ENCODE results near the gene SMIM5.

The SMIM5 gene

DNA sequence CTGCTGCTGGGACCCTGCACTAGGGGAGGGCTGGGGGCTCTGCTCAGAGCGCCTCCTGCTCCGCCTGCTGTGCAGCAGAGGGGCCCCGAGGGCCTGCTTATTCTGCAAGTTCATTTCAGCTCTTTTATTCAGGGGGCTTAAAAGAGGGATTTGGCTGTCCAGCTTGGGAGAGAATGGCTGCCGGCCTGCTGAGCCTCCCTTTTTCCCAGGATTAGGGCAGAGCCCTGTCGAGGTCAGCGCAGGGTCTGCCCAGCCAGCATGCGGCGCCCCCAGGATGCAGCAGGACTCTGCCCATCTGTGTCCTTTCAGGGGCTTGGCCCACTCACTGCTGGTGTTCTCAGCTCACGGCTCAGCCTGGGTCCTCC is 1.1 kb downstream of the SMIM5 start:
- no peak overlapping the region for H2AFZ ChIP-seq
- no peaks in the 10 kb centered on the region for H3K9me3 ChIP-seq (ENCODE audit: control insufficient read depth, low read length)
- peaks cover 2% of the 10 kb centered on the region for H3K79me2 ChIP-seq
- H3K4me3 ChIP-seq (ENCODE audit: low read depth, low read length), result no peak overlapping the region
- H3K27ac ChIP-seq, result peak overlapping the region; percentile 93
- no peaks in the 10 kb centered on the region for H3K27me3 ChIP-seq (ENCODE audit: control insufficient read depth, insufficient read depth, low read length)
- no peaks in the 10 kb centered on the region for H3K36me3 ChIP-seq (ENCODE audit: control insufficient read depth, insufficient read depth, low read length)
- H3K4me2 ChIP-seq (ENCODE audit: low read length), result peak overlapping the region; percentile 52
- peaks cover 21% of the 10 kb centered on the region for H3K4me1 ChIP-seq
- TF ChIP-seq CTCF (IDR thresholded peaks at IDR 0.05), result no peak
- no peak overlapping the region for H3K9ac ChIP-seq

- no peak for TF ChIP-seq CTCF (IDR thresholded peaks at IDR 0.05)
- Histone ChIP-seq H3K27ac (peak overlapping the region; percentile 93), H3K4me1 (peaks cover 26% of the 10 kb centered on the region), H2AFZ (no peak overlapping the region), H3K27me3 (ENCODE audit: control insufficient read depth, insufficient read depth, low read length) (no peaks in the 10 kb centered on the region), H3K9ac (no peak overlapping the region), H3K4me3 (ENCODE audit: low read depth, low read length) (no peak overlapping the region), H3K4me2 (ENCODE audit: low read length) (no peak overlapping the region), H3K79me2 (peaks cover 2% of the 10 kb centered on the region), H3K36me3 (ENCODE audit: control insufficient read depth, insufficient read depth, low read length) (no peaks in the 10 kb centered on the region), H3K9me3 (ENCODE audit: control insufficient read depth, low read length) (no peaks in the 10 kb centered on the region)
Observed at GRCh38 chr17:75634754-75635609, 1.7 kb downstream of the SMIM5 start.

DNA sequence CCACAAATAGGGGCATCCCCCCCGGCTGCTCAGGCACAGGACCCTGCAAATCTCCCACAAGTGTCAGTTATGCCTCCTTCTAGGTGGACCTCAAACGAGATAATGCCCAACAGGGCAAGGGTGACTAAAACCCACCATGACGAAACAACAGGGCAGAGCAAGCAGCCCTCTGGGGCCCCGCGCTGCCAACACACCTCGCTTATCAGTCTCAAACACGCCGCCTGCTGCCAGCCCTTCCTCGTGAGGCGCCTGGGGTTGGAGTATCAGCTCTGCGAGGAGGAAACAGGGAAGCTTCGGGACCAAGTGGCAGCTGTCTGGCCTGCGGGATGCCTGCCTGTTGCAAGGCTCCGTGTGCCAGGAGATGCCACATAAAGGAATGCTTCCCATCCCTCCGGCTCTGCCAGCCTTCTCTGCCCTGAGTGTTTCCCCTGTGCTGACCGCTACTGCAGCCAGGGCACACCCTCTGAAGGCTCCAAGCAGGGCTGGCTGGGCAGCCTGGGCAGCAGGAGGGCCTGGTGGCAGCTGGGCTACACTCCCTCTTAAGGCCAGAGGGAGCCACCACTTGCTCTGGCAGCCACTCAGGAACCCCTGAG is 2.5 kb downstream of the SMIM5 start:
- Histone ChIP-seq H3K36me3 (ENCODE audit: control insufficient read depth, insufficient read depth, low read length) (no peaks in the 10 kb centered on the region), H3K79me2 (peaks cover 2% of the 10 kb centered on the region), H3K4me2 (ENCODE audit: low read length) (no peak overlapping the region), H3K9ac (no peak overlapping the region), H3K4me3 (ENCODE audit: low read depth, low read length) (no peak overlapping the region), H3K4me1 (peaks cover 31% of the 10 kb centered on the region), H3K27ac (no peak overlapping the region), H3K9me3 (ENCODE audit: control insufficient read depth, low read length) (no peaks in the 10 kb centered on the region), H3K27me3 (ENCODE audit: control insufficient read depth, insufficient read depth, low read length) (no peaks in the 10 kb centered on the region), H2AFZ (no peak overlapping the region)
- no peak for TF ChIP-seq CTCF (IDR thresholded peaks at IDR 0.05)

DNA sequence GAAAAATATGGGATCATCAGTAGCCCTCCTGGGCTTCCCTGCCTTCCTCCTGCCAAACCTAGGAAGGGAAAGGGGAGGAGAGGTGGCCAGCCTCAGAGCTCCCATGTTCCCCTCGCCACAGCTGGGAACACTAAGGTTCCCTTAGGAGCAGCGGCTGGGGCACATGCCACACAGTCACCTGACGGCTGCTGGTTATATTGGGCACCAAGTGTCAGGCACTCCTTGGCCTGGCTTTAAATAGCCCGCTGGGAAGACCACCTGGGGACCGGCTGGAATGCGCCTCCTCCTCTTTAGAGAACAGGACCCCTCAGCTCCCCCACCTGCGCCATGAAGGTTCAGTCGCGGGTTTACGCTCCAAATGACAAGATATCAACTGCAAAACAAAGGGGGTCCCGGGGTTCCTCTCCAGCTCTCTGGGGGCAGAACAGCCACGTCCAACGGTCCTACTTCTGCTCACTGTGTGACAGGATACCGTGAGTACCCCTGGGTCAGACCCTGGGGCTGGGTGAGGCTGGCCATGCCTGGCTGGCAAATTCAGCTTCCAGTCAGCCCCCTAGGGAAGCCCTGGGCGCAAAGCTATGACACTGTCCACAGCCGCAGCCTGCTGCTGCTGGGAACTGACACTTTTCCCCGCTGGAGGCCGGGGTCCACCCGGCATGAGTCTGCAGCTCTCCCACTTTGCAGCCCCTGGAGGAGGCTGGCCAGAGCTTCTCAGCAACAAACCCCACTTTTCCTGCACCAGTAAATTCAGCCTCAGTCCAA is 3.3 kb downstream of the SMIM5 start:
- Histone ChIP-seq H3K4me3 (ENCODE audit: low read depth, low read length) (no peak overlapping the region), H3K79me2 (peaks cover 2% of the 10 kb centered on the region), H3K9ac (no peak overlapping the region), H3K36me3 (ENCODE audit: control insufficient read depth, insufficient read depth, low read length) (no peaks in the 10 kb centered on the region), H3K4me1 (peaks cover 39% of the 10 kb centered on the region), H3K9me3 (ENCODE audit: control insufficient read depth, low read length) (no peaks in the 10 kb centered on the region), H2AFZ (no peak overlapping the region), H3K27me3 (ENCODE audit: control insufficient read depth, insufficient read depth, low read length) (no peaks in the 10 kb centered on the region), H3K4me2 (ENCODE audit: low read length) (no peak overlapping the region), H3K27ac (no peak overlapping the region)
- TF ChIP-seq CTCF (IDR thresholded peaks at IDR 0.05), result no peak

Data from parathyroid adenoma (tissue), 2 donors.